Glomerular endothelial cell (primary cell): Measurements from ENCODE around the gene PCDHB1. TPM values are rescaled to one million over a fixed set of nuclear protein-coding genes. Genes with fewer than 3 reads are reported as not detected.

Experiments used
- DNase-seq: peaks from one replicate; pipeline ENCODE4 v3.0.0-alpha.2; 2011; ENCODE audit warnings: low read depth, low spot score; ENCODE audit errors: extremely low read depth
- total RNA-seq: library from RNA; depleted of rRNA; stranded (reverse); fragments of >200 nt; gene quantifications from 2 replicates; pipeline ENCODE4 v1.2.3, GENCODE V29; 2015

Gene PCDHB1, protein sequence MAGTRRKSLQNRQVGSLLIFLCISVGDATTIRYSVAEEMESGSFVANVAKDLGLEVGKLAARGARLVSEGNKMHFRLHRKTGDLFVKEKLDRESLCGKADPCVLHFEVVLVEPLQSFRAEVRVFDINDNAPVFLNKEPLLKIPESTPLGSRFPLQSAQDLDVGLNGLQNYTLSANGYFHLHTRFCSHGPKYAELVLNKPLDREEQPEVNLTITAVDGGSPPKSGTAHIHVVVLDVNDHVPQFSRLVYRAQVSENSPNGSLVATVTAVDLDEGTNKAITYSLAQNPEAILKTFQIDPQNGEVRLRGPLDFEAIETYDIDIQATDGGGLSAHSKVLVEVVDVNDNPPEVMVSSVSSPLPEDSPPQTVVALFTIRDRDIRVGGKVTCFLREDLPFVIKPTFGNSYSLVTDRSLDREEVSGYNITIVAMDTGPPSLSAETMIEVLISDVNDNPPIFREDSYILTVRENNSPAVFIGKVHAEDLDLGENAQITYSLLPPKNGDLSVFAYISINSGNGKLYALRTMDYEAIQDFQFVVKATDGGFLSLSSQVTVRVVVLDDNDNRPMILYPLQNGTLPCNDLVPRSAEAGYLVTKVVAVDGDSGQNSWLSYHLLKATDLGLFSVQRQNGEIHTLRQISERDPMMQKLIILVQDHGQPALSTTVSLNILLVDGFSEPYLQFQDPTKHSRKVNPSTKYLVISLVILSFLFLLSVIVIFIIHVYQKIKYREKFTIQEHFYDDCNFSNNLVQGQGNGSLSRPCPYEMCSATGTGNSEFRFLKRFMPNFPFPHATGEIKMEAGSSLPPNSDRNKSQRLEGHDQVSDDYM
- total RNA-seq = not detected in 2 replicates

DNA sequence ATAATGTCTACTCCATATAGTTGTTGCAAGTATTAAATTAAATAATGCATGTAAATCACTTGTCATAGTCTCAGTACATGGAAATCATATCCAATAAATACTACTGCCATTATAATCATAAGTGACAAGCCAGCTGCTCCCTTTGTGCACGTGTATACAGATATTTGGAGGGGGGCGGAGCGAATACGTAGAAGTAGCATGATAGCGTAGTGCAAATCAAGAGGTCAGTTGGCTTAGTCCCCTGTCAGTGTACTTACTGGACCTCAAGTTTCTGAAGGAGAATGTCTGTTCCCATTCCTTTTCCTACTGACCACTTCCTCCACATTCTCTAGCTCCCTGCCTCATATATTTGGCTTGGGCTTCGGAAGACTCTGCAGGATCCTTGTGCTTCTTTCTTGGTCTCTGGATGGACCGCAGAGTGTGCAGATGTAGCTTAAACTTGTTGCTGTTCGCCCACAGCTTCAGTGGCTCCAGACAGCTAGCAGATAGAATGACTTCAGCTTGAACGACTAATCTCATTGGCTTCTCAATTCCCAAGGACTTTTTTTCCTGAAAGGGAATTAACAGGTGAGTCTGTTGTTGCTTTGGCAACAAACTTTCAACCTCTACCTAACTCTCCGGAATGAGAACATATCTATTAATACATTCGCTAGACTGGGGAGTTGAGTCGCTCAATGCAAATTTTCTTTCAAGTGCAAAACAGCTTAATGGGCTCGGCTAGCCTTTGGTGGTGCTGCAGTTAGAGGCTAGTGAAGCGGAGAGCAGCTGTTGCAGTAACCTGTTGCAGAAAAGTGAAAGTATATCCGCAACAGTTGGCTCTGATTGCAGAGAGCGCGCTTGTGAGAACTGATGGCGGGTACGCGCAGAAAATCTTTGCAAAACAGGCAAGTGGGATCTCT is at the start of gene PCDHB1:
TSS of gene PCDHB1 (plus strand) at position 753 of the 899 bp plus-strand sequence. CDS start at position 850, 97 bp downstream.
- no peak for DNase-seq

DNA sequence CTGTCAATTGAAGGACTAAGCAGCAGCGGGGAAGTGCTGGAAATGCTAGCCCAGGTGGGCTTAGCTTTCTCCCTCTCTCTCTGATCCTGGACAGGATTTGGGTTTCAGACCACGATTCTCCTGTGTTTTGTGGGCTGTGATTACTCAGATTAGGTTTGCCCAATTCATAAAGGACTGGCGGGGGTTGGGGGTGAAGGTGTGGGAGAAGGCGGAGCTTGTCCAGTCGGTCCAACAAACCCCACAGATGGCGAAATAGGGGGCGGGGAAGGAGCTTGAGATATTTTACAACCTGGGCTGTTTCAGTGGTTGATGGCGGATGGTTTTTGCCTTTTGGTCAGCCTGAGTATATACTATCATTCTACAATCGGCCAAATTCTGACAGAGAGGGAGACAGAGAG is 49.7 kb upstream of the PCDHB1 start:
- DNase-seq = no peak

DNA sequence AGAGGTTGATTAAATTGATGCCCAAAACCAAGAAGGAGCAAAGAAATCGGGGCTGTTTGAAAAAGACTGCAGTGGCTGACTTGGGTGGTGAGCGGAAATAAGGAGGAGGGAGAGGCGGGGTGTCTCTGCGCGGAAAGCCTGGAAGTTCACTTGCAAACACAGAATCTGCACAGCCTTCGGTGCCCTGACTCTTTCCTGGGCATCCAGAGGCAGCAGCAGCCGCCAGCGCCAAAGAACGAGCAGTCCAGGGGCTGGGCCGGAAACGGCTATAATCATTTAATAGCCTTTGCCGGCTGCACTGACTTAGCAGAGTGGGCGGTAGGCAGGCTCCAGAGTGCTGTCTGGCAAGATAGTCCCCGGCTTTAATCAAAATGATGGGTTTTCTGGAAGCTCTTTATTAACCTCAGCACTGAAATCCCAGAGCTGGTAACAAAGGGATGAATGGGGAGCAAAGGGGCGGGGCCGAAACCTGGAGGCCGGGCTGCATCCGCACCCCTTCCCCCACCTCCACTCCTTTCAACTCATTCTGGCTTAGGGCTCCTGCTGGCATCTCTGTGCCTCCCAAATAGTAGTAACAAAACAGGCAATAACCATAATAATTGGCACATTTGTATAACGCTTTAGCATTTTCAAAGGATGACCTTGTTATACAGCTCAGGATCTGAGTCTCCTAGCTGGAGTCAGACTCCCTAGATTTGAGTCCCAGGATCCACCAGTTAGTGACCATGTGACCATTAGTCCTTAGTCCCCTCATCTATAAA is 49.1 kb upstream of the PCDHB1 start:
- no peak for DNase-seq

DNA sequence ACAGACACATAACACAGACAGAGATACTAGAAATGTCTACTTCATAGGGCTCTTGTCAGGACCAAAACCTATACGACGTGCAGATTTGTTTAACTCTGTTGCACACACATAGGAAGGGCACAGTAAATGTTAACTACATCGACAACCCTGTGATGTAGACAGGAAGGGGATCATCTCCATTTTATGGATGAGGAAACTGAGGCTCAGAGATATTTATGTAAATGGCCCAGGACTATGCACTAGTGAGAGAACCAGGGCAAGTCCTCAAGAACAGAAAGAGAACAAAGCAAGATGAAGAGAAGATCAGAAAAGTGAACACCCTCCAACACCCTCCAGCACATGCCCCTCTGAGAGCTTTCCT is 48.6 kb upstream of the PCDHB1 start:
- DNase-seq = no peak

DNA sequence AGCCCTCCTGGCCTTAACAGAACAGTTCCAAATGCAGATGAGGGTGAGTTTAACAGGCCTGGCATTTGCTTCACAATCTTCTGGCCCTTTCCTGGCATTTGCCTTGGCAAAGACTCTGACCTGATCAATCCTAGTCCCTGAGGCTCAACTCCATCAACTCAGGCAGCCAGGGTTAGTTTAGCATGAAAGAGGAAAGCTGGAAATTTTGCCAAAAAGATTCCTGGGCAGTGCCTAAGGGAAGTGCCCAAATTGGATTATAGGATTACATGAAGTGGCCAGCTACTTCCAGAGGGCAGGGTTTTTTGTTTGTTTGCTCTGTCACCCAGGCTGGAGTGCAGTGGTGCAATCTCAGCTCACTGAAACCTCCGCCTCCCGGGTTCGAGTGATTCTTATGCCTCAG is 48.1 kb upstream of the PCDHB1 start:
- DNase-seq = no peak

DNA sequence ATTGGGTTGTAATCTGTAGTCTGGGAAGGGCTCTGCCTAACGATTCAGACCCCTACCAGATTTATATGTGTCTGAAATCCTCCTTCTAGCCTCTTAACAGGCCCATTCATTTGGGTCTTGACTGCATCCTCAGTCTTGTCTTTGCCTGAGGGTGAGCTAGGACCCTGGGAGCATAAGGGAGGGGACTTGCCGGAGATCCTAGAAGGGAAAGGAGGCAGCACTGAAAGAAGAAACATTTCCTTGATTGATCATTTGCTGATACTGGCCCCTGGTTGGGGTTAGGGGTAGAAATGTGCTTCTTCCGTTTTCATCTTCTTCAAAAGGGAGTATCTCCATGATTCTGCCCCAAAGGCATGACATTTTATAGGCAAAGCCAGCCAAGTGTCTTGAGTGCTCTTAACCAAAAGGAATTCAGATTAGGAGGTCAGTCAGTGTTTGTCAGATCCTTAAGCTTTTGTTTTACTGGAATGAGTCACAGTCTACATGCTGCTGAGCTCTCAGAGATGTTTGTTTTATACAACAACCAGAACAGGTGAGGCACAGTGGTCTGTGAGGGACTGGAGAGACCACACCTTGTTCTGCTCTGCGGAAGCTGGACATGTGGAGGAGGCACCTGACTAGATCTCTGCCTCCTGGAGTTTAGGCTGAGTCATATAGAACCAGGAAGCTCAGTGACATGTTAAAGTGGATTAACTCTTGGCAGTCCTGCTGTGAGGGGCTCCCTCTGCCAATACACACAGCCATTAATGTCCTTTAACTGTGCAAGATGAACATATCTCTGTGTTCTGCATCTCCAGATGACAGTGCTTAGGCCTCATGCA is 47.2 kb upstream of the PCDHB1 start:
- DNase-seq = no peak

DNA sequence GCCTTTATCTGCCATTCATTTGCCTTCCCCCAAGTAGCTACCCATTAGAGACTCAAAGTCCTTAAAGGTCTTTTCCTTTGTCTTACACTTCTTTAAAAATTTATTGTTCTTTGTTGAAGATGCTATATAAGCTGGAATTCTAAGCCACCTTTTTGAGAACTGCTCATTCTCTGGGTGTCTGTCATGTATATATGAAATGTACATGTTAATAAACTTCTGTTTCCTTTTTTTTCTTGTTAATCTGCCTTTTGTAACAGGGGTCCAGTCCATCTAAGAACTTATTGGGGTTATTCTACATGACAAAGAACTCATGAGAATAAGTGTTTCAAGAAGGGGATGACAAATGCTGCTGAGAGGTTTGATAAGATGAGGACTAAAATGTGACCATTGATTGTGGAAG is 43.4 kb upstream of the PCDHB1 start:
- no peak for DNase-seq

DNA sequence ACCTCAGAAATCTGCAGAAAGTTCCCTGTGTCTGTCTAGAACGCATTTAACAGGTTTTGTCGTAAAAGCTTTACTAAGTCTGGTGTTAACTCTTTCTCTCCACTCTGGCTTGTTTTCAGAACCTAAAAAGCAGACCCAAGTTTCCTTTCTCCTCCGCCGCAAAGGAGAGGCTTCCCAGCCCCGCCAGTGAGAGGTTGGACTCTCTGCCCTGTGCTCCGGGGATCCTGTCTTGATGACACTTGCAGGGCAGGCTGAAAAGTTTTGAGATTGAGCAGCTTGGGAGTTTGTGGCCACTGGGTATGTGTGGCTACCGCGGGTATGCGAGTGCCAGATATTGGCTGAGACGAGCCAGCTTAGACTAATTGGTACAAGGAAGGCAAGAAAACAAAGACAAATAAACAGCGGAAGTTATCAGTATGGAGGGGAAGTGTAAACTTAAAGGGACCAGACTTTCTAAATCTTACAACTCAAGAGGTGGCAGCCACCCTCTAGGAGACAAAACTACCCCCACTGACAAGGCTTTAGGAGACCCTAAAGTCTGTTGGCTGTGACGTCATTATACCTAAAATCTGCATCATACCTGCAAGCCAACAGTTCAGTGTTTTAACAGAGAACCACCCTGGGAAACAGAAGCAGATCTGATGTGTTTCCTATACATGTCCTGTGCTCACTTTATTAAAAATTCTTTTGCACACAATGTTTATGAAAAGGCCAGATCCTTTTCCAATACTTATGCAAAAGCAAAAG is 41.0 kb upstream of the PCDHB1 start:
- DNase-seq = no peak

DNA sequence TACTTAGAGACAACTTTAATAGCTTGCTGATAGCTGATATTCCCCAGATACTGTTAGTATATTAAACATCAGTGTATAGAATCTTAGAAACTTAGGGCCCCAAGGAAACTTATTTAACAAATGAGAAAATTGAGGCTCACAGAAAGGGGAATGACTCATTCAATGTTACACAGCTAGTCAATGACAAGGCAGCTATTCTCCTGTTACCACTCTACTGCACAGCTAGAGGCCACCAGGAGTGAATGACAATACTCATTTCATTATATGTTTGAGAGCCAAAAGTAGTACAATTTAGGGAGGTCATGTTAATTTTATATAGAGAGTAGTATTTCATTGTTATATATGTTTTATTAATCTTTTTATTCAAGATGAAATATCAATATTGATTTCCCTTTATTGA is 33.2 kb upstream of the PCDHB1 start:
- no peak for DNase-seq

DNA sequence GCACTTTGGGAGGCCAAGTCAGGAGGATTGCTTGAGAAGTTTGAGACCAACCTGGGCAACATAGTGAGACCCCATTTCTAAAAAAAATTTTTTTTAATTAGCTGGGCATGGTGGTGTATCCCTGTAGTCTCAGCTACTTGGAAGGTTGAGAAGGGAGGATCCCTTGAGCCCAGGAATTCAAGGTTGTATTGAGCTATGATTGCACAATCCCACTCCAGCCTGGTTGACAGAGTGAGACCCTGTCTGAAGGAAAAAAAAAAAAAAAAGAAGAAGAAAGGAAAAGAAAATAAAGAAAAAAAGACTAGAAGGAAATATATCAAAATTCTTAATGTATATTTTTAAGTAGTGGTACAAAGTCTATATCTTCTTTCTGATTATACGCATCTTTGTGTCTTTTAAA is 28.8 kb upstream of the PCDHB1 start:
- no peak for DNase-seq

DNA sequence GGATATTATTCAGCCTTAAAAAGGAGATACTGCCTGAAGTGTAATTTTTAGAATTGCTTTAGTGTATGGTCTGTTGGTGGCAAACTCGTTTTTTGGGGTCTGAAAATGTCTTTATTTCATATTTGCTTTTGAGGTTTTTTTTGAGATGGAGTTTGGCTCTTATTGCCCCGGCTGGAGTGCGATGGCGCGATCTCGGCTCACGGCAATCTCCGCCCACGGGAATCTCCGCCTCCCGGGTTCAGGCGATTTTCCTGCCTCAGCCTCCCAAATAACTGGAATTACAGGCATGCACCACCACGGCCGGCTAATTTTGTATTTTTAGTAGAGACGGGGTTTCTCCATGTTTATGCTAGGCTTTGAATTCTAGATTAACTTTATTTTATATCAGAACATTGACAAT is 20.2 kb upstream of the PCDHB1 start:
- DNase-seq = no peak

DNA sequence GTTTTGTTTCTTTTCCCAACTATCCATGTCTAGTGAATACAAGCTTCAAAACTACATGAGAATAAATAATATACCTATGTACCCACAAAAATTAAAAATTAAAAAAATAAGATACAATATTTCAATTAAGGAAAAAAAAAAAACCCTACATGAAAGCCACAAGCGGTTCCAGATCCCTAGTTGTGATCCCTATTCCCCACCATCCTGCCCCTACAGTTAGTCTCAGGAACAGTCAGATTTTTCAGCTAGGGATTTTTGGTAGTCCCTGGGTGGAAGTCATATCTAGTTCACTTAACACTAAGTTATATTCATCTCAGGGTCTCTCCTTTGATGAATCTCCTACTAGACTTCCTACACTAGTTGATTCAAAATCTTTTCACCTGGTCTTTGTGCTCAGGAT is 18.5 kb upstream of the PCDHB1 start:
- DNase-seq = no peak

DNA sequence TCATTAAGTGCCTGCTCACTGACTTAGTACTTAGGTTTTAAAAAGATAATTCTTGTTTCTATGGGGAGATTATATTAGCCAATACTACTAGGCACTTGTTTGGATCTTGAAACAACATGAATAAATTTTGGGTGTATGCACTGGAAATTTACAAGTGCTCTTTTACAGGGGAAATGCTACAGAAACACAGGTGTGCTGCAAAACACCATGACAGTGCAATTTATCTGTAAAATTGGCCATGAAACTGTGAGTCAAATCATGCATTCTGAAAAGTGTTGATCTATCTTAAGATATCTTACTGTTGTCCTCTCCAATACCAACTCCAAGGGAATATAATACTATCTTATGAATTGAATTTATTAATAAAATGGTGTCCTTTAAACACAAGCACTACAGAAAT is 12.1 kb upstream of the PCDHB1 start:
- DNase-seq = no peak

DNA sequence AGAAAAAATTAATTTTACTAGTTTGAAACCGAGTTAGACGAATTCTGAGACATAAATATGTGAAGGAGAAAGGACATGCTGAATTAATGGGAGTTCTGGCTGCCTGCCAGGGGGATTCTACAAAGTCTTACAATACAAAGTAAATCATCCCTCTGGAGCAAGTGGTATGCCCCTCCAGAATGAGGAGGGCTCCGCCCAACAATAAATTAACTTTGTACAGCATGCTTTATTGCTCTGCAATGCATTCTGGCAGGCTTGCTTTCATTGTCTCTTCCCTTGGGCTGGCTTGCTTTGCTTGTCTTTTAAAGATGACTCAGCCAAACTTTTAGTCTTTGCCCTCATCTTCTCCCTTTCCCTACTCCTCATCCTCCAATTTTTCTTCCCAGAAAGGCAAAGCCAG is 11.7 kb upstream of the PCDHB1 start:
- no peak for DNase-seq

DNA sequence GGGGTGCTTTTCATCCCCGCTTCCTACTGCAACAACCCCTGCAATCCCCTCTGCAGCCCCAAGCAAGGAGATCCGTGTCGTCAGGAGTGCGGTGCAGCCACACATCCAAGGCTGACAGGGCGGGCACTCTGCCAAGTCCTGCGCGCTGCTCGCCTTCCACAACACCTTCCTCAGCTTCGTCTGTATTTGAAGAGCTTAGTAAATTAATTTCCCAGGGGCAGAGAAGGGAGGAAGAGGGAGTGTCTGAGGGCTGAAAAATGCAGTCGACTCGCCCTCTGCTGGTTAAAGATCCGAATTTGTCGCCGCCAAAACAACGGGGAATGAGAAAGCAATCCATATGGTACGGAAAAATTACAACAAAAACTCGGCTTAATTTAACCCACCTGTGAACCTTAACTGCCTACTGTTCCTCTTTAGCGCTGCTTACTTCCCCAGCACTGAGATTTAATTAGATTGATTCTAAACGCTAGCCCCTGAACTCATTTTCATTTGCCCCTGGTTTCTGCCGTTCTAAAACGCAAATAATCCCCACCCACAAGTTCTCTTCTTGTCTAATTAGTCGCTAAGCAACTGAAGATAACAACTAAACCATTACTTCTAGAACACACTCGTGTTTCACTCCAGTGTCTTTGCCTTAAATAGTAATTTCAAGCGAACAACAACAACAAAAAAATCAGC is 10.9 kb upstream of the PCDHB1 start:
- DNase-seq = no peak

DNA sequence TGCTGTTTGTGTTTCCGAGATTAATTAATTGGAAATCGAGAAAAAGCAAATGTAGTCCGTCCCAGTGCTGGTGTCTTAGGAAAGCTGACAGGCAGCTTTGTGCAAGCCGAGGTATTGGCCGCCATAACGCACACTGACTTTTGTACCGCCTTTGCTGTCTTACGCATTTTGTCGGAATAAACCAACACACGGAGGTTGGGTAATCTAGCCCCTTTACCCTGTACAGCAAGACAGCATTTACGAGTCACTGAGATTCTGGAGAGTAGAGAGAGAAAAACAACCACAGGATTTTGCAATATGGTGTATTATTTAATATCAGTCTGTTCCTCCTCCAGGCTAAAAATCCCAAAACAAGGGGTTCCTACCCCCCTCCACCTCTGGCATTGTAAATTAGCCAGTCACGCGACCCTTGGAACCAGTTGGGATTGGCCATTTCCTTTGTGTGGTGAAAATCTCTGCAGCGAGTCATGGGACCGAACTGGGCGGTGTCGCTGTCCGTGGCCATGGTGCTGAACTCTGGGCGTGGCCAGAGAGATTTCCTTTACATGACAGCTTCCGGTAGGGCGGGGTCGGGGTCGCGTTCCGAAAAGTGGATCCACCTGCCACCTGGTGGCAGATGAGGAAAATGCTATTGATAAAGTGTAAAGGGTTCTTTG is 10.3 kb upstream of the PCDHB1 start:
- DNase-seq = peak; percentile 10

DNA sequence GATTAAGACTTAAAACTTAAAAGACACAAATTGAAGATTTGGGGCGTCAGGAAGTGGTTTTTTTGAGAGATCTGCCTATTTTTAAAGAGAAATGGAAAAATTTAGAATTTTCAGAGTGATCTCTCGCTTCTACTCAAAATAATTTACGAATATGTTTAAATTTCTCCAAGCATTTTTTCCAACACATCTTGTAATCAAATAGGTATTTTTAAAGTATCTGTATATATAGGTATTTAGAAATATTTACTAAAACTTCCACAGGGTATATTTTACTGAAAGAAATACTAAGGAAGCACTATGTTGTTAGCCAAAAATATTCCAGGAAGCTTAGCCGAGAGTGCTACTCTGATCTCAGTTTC is 9.8 kb upstream of the PCDHB1 start:
- no peak for DNase-seq

DNA sequence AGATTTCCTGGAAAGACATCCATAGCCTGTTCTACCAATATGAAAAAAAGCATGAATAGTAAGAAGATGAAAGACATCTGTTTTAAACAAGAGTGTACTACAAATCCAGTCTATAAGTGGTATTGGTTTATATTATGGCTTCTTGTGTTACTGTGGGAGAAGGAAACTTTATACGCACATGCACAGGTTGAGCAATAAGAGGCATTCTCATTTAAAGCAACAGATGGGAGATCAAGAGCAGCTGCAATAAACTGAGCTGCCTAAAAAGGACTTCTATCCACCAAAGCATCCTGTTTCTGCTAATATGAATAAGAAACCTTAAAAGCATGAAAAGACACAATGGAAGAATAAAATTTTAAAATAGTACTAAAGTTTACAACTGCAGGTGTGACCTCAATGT is 8.6 kb upstream of the PCDHB1 start:
- DNase-seq = no peak
